Posterior vena cava (tissue), 2 donors: ENCODE results near the gene MAGI3. TPM values are rescaled to one million over a fixed set of nuclear protein-coding genes. Genes with fewer than 3 reads are reported as not detected.
"Not testable (repeated sequence)": the region's sequence is repeated elsewhere in the genome, so short reads cannot be mapped to it uniquely, and the experiment has no call there.

ENCODE experiments used
- DNase-seq: peaks from one replicate; pipeline ENCODE4 v3.0.0-alpha.2; 2020; ENCODE audit warnings: low spot score
- intact Hi-C, 2 donors: fragments of 100-400 bp; cut with DNase I; formaldehyde crosslinking; loops; one replicate each; pipeline versions ENCODE4 v1.14.1 to v1.14.2; 2022 to 2023
- total RNA-seq, 2 donors: library from RNA; stranded (reverse); fragmentation: NEBNext Ultra II Directional; extraction: Animal tissue kit (Norgen Biotek cat#: 25700); gene quantifications; one replicate each; pipeline ENCODE4 v1.2.1, GENCODE V29; 2021
- donor health status: DM: yes; HTN: yes; CAD: no.
- donor health status: DM: yes; HTN: yes; CAD: no.

MAGI3 gene
- total RNA-seq, 2 donors from 2014 or later: 12.2 to 13.0 TPM

GRCh38 chr1:113714606-113715269 is 324.4 kb downstream of the MAGI3 start:
- intact Hi-C loops: no loop called here
- DNase-seq: no peak

GRCh38 chr1:113717506-113717905 is 327.2 kb downstream of the MAGI3 start:
- DNase-seq, intact Hi-C loops: not testable (repeated sequence)

- intact Hi-C loops, DNase-seq: not testable (repeated sequence)
Observed at GRCh38 chr1:113718621-113719020, 328.3 kb downstream of the MAGI3 start.

GRCh38 chr1:113721010-113721409 is 330.7 kb downstream of the MAGI3 start:
- intact Hi-C loops: no loop called here
- DNase-seq: no peak

DNA sequence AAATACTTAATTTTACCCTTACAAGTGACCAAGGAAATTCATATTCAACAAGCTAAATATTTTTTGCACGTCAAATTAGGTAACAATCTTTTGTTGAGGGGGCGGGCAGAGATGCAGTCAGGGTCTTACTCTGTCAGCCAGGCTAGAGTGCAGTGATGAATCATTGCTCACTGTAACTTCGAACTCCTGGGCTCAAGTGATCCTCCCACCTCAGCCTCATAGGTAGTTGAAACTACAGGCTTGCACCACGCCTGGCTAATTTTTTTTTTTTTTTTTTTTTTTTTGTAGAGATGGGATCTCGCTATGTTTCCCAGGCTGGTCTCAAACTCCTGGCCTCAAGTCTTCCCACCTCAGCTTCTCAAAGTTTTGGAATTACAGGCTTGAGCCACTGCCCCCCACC is 342.5 kb downstream of the MAGI3 start:
- intact Hi-C loops: no loop called here
- no peak for DNase-seq

- intact Hi-C loops: no loop called here
- no peak for DNase-seq
Observed at GRCh38 chr1:113734357-113735055, 344.2 kb downstream of the MAGI3 start.
